Endometrial microvascular endothelial cells (primary cell): ENCODE results near the gene DUSP6. TPM values are rescaled to one million over a fixed set of nuclear protein-coding genes. Genes with fewer than 3 reads are reported as not detected.

Source experiments
- in situ Hi-C: cut with HindIII; loops from 2 replicates; pipeline ENCODE4 v1.10.0; 2017; ENCODE audit warnings: low sequenced_read_pairs, low pct_unique_long_range_greater_than_20kb; ENCODE audit errors: inconsistent ontology term
- total RNA-seq: library from RNA; depleted of rRNA; stranded (reverse); fragments of >200 nt; gene quantifications from one replicate; pipeline ENCODE4 v1.2.3, GENCODE V29; 2015; ENCODE audit errors: inconsistent ontology term

The DUSP6 gene
- total RNA-seq, 1 donor from 2014 or later = 159 TPM

GRCh38 chr12:89311703-89312293 lies 40.5 kb downstream of the DUSP6 start:
- in situ Hi-C loops = no loop called here

- in situ Hi-C loops = no loop called here
Measured at GRCh38 chr12:89309815-89310214, 42.5 kb downstream of the DUSP6 start.

GRCh38 chr12:89309440-89309802 lies 42.9 kb downstream of the DUSP6 start:
- in situ Hi-C loops = no loop called here

GRCh38 chr12:89307474-89308253 lies 44.6 kb downstream of the DUSP6 start:
- in situ Hi-C loops = no loop called here

GRCh38 chr12:89306827-89307473 lies 45.4 kb downstream of the DUSP6 start:
- in situ Hi-C loops = no loop called here

GRCh38 chr12:89305373-89305772 lies 46.9 kb downstream of the DUSP6 start:
- in situ Hi-C loops = no loop called here

GRCh38 chr12:89299931-89300330 lies 52.4 kb downstream of the DUSP6 start:
- in situ Hi-C loops = no loop called here

GRCh38 chr12:89299417-89299816 lies 52.9 kb downstream of the DUSP6 start:
- in situ Hi-C loops = no loop called here

Other genes with a start within 250 kb of the DUSP6 start
- gene GALNT4, start 172.3 kb upstream of the DUSP6 start, total RNA-seq = 13.8 TPM
- 10.5 TPM for gene POC1B, start 173.5 kb upstream of the DUSP6 start, total RNA-seq